NCI-H2227 treated with DMSO at 0.1 percent for 48 hours (cell line): ENCODE data around the gene CX3CL1.
"Not testable (repeated sequence)": the region's sequence is repeated elsewhere in the genome, so short reads cannot be mapped to it uniquely, and the experiment has no call there.

Experiments
- DNase-seq: peaks from one replicate; lab custom pipeline; 2025; lab: John Stamatoyannopoulos, UW

Gene CX3CL1

DNA sequence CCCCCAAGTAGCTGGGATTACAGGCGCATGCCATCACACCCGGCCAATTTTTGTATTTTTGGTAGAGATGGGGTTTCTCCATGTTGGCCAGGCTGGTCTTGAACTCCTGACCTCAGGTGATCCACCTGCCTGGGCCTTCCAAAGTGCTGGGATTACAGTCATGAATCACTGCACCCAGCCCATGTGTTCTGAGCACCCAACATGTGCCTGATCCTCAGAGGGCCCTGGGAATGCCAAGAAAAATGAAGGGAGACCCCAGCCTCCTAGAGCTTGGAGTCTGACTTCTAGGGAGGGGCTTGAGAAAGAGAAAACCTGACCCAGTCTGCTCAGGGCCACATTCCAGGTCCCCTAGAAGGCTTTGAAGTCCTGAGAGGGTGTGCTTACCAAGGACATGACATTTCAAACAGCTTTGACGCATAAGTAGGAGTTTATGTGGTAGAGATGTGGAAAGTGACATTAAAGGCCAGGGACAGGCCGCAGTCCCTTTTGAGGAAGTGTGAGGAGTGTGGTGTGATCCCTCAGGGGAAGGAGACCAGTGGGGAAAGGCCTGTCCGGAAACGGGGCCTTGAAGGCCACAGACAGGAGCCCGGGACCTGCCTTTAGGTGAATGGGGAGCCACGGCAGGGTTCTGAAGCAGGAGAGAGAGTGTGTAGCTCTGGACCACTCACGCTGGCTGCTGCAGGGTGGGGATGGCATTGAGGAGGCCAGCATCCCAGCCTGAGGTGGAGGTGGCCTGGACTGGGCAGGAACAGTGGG, 14.8 kb upstream of the CX3CL1 start:
- DNase-seq = no peak

DNA sequence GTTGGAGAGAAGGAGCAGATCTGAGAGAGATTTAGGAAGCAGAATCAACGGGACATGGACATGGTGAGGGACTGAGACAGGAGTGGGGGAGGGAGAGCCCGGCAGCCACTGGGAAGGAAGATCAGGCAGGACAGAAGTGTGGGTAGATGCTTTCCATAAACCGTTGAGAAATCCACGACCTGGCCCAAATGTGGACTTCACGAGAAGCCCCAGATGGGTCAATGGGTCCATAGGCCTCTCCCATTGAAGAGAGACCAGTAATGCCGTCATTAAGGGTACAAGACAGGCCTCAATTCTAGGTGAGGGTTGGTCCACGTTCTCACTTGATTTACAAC, 14.2 kb upstream of the CX3CL1 start:
- no peak for DNase-seq

DNA sequence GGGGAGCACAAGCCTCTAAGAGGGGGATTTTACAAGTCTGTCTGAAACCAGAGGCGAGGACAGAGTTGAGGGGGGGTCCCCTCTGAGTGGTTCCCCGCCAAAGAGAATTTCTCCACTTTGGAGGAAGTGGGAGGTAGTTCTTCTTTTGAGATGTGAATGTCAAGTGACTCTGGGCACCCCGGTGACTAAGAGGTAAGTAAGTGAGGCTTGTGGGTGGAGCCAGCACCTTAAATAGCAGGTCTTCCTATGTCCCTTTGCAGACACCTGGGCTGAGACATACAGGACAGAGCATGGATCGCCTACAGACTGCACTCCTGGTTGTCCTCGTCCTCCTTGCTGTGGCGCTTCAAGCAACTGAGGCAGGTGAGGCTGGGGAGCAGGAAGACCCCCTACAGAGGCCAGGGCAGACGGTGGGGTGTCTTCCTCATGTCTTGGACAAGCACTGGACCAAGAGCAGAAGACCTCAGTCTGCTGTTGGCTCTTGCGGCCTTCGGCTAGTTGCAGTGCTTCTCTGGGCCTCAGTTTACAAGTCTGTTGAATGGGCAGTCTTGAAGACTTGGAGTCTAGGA, 13.7 kb upstream of the CX3CL1 start, which contains the start of gene CCL22:
CCL22 (plus strand) TSS at position 257 of the 569 bp plus-strand sequence; CDS start at position 291, 34 bp downstream.
- no peak for DNase-seq

DNA sequence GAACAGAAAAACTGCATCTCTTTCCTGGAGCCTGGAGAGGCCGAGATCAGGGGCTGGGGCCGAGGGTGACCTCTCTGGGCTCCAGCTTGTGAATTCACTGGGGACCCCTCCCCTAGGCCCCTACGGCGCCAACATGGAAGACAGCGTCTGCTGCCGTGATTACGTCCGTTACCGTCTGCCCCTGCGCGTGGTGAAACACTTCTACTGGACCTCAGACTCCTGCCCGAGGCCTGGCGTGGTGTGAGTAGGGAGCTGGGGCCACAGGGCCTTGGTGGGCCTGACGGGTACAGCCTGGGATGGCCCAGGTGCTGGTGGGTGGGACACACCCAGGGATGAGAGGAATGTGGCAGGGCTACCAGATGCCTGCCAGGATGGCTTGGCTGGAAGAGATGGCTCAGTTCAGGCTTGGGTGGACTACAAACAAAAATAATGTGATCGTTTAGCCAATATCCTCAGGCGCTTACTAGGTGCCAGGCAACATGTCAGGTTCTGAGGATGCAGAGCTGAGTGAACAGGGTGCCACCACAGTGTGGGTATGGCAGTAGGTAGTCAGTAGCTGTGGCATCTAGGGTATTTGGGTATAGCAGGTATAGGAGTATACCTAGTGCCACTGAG, 11.9 kb upstream of the CX3CL1 start:
- DNase-seq = no peak

DNA sequence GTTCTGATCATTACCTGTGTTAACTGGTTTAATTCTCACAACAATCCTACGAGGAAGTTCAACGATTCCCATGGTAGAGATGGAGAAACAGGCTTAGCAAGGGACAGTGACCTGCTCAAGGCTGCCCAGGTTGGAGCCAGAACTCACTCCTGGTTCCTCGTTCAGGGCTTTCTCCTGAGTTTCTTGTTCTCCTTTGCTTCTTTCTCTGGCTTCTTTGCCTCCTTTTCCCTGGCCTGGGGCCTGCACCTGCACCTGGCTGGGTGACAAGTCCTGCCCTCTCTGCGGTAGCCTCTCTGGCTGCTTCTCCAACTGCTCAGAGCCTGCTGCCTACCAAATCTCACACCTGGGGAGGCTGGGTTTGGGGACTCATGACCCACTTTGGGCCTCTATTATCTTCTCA, 10.9 kb upstream of the CX3CL1 start:
- DNase-seq = no peak

DNA sequence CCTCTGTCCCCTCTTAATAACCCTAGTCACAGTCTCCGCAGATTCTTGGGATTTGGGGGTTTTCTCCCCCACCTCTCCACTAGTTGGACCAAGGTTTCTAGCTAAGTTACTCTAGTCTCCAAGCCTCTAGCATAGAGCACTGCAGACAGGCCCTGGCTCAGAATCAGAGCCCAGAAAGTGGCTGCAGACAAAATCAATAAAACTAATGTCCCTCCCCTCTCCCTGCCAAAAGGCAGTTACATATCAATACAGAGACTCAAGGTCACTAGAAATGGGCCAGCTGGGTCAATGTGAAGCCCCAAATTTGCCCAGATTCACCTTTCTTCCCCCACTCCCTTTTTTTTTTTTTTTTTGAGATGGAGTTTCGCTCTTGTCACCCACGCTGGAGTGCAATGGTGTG, 8.1 kb upstream of the CX3CL1 start:
- no peak for DNase-seq

DNA sequence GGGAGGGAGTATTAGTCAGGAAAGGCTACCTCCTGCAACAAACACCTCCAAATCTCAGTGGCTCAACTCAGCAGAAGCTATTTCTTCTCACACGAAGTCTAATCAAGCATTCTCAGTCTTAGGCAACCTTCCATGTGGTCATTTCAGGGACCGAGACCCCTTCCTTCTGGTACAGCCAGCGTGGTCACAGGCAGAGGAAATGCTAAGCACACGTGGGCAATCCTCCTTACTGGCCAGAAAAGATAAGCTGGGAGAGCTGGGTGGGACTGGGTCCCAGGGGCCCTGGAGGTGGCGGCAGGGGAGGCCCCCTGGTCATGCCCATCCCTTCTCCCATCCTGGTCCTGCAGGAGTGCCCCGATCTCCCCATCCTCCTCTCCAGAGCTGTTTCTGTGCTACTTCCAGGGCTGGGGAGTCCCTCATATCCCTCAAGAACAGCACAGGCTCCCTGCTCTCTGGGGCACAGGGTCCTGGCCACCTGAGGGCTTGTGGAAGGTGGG, 5.7 kb upstream of the CX3CL1 start:
- no peak for DNase-seq

DNA sequence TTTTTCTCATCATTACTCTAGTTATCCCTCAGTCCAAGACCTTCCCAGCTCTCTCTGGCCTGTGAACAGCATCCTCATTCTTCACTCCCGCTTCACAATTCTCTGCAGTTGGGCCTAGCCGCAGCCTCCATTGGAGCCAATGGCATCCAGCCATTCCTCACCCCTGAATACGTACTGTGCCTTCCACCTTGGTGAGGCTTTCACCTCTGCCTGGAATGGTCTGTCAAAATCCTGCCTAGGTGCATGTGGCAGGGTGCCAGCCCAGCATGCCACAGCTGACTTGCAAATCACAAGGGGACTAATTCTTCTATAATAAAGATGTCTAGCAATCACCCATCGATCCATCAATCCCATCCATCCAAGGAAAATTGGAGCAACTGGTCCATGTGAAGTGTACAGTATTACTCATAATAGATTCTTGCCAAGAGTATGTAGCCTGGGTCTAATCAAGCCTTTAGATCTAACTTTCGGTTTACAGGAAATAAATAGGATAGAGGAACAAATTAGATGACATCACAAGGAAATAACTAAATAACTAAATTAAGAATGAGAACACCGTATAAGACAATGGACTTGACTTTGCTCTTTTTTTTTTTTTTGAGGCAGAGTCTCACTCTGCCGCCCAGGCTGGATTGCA, 5.1 kb upstream of the CX3CL1 start:
- no peak for DNase-seq

GRCh38 chr16:57371494-57372371, 557 bp upstream of the CX3CL1 start:
- no peak for DNase-seq

DNA sequence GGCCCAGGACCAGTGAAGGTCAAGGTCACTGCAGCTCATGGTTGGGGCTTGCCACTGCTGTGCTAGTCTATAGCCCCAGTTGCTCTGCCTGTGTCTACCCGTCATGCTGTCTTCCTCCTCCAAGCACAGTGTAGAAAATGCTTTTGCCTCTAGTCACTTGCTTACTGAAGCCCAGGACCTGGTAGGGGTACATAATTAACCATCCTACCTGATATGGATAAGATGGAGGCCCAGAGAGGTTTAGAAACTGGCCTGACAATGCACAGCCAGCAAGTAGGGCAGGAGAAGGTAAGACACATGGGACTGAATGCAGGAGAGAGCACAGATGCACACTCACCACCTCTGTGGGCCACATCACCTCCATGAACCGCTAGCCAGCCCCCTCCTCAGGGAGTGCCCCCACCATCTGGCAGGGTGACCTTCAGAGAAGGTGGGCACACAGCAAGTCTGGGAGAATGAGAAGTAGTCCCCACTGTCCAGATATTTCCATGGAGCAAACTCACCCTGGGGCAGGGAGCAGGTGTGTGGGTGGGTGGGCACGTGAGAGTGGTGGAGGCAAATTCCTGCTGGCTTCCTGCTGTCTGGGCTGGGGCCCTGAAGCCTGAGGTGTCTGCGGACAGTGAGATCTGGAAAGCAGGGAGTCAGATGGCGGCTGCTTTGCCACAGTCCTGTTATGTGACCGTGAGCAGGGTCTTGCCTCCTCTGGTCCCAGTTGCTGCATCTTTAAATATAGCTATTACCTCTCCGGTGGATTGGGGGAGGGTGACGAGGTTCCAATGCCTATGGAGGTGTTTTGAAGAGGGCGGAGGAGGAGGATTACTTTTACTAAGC, 1.0 kb downstream of the CX3CL1 start:
- no peak for DNase-seq

GRCh38 chr16:57374067-57374534, 1.8 kb downstream of the CX3CL1 start:
- DNase-seq = no peak

DNA sequence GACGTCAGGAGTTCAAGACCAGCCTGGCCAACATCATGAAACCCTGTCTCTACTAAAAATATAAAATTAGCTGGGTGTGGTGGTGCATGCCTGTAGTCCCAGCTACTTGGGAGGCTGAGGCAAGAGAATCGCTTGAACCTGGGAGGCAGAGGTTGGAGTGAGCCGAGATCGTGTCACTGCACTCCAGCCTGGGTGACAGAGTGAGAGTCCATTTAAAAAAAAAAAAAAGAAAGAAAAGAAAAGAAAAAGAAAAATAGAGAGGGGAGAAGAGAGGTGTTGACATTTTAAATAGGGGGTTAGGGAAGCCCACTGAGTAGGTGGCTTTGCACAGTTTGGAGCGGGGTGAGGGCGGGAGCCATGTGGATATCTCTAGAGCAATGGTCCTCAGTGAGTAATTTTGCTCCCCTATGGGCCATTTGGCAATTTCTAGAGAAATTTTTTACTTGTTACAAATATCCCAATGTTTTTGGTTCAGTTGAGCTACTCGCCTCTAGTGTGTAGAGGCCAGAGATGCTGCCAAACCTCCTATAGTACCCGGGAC, 2.7 kb downstream of the CX3CL1 start:
- not testable (repeated sequence) for DNase-seq

DNA sequence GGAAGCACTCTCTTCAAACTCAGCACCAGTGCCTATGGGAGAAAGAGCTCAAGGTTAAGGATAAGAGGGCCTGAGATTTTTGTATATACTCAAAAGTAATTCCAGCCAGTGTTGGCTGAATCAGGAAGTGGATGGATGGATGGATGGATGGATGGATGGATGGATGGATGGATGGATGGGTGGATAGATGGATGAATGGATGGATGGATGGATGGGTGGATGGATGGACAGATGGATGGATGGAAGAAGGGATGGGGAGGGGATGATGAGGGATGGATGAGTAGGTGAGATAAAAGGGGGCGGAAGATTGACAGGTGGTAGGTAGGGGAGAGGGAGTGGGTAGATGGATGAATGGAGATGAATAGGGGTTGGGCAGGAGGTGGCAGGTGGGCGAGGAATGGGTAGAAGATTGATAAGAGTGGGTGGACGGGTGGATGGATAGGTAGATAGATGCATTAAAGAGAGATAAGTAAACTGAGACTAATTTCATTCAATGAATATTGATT, 4.1 kb downstream of the CX3CL1 start:
- no peak for DNase-seq

DNA sequence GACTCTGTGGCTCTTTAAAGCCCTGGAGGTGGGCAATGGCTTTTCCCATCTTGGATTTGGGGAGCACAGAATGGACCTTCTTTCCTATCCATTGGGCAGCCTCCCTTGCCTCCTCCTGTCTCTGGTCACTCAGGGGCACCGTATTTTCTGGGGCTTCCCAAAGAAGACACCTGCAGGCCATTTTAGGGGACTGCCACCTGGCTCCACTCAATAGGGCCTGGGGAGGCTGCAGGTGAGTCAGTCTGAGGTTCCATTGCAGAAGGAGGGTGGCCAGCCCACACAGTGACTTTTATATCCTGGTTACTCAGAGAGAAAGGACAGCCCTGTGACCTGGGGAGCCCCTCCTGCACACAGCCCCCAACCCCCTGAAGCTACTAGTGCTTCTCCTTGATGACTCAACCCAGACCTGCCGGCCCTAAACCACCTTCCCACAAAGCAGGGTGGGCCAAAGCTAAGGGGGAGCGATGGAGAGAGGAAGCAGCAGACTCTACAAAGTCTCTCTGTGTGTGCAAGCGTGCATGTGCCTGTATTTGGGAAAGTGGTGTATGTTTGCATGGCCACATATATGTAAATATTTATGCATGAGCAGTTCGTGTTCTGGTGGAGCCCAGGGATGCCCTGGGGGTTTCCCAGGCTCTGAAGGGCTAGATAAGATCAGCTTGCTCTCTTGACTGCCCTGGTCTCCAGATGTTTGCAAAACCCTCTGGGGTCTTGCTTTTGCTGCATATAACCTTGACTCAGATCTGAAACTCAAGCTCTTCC, 5.0 kb downstream of the CX3CL1 start:
- no peak for DNase-seq

GRCh38 chr16:57379579-57379978, 7.3 kb downstream of the CX3CL1 start:
- no peak for DNase-seq

DNA sequence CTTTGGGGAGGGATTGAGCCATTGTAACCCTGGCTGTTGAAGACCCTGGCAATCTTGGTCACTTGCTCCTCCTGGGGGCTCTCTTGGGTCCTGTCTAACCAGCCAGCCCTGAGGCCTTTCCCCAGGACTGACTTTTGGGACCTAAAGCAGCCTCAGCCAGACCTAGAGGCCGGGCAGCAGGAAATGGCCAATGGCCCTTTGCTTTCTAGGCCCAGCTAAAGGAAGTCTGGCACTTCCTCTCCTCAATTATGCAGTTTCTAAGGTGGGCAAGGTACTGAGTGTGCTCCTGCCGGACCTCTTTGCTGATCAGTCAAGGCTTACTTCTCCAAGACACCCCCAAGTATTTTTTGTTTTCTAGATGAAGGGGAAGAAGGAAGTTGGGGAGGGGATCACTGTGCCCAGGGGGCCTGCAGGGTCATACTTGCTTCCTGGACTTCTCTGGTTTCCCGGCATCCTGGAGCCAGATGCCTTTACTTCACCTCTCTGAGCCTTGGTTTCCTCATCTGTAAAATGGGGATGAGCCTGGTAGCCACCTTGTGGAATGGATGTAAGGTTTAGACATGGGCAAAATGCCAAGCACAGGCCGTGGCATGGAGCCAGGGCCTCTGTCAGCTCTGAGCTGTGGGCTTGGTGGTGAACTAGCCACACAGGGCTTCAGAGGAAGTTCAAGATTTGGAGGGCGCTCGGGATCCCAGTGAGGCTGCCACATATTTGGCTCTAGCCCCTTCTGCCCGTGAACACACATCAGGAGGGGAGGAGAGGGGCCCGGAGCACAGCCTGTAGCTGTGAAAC, 8.6 kb downstream of the CX3CL1 start:
- no peak for DNase-seq

DNA sequence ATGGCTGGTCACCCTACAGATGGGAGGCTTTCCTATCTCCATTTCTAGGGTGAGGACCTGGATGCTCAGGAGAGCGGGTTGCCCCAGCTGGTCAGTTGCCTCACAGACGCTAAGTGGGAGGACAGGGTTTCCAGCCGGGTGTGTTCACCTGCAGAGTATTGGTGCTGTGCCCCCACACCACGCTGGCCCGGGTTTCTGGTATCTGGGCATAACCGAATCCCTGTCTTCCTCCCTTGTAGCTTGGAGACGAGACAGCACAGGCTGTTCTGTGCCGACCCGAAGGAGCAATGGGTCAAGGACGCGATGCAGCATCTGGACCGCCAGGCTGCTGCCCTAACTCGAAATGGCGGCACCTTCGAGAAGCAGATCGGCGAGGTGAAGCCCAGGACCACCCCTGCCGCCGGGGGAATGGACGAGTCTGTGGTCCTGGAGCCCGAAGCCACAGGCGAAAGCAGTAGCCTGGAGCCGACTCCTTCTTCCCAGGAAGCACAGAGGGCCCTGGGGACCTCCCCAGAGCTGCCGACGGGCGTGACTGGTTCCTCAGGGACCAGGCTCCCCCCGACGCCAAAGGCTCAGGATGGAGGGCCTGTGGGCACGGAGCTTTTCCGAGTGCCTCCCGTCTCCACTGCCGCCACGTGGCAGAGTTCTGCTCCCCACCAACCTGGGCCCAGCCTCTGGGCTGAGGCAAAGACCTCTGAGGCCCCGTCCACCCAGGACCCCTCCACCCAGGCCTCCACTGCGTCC, 9.7 kb downstream of the CX3CL1 start:
- no peak for DNase-seq
